ENCODE measurements around the gene USP49.

DNA sequence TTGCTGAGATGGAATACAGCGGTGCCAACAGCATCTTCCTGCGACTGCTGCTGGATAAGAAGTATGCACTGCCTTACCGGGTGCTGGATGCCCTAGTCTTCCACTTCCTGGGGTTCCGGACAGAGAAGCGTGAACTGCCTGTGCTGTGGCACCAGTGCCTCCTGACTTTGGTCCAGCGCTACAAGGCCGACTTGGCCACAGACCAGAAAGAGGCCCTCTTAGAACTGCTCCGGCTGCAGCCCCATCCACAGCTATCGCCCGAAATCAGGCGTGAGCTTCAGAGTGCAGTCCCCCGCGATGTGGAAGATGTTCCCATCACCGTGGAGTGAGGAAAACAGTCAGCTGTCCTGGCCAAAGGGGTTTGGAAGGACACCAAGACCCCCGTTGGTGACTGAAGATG lies 37.2 kb upstream of the USP49 start:
- TF ChIP-seq CTCF (IDR thresholded peaks at IDR 0.05): no peak
- no peak for TF ChIP-seq POLR2A (IDR thresholded peaks at IDR 0.05)
- no peak for TF ChIP-seq EP300 (IDR thresholded peaks at IDR 0.05)
